Sigmoid colon (tissue), 7 donors: Measurements from ENCODE around the gene LRRC1. TPM values are rescaled to one million over a fixed set of nuclear protein-coding genes. Genes with fewer than 3 reads are reported as not detected.

Experiments used
- DNase-seq: peaks from one replicate; pipeline ENCODE4 v3.0.0-alpha.2; 2019
- H3K27ac ChIP-seq, 4 donors: fragments of 200-600 bp; sonication (generic); one replicate each; pipeline ENCODE4 v1.5.1; 2016 to 2019; ENCODE audit warnings: mild to moderate bottlenecking in 1 of 4
- H3K27me3 ChIP-seq, 3 donors: fragments of 200-600 bp; sonication (generic); one replicate each; pipeline ENCODE4 v1.5.1; 2019; ENCODE audit warnings: mild to moderate bottlenecking in 1 of 3
- H3K36me3 ChIP-seq, 4 donors: fragments of 200-600 bp; sonication (generic); one replicate each; pipeline ENCODE4 v1.5.1; 2016 to 2019
- H3K4me1 ChIP-seq, 4 donors: fragments of 200-600 bp; sonication (generic); one replicate each; pipeline ENCODE4 v1.5.1; 2017 to 2019
- H3K4me3 ChIP-seq, 4 donors: fragments of 200-600 bp; sonication (generic); one replicate each; pipeline ENCODE4 v1.5.1; 2017 to 2019; ENCODE audit warnings: mild to moderate bottlenecking in 2 of 4, moderate library complexity in 1 of 4
- H3K9me3 ChIP-seq, 4 donors: fragments of 200-600 bp in 3 of 4; sonication (generic) in 3 of 4; one replicate each; pipeline versions ENCODE4 v1.5.1 to v1.6.1; 2013 to 2019
- CTCF ChIP-seq, 4 experiments: fragments of 450-650 bp in 3 of 4; fragments of 200-600 bp in 1 of 4; IDR thresholded peaks; one replicate each; pipeline ENCODE4 v1.5.1; 2016 to 2019; ENCODE audit warnings: antibody characterized with exemption in 4 of 4, mild to moderate bottlenecking in 3 of 4, moderate library complexity in 2 of 4
- EP300 ChIP-seq, 4 donors: sonication (generic); formaldehyde crosslinking; IDR thresholded peaks; one replicate each; pipeline ENCODE4 v1.6.1; 2017; ENCODE audit warnings: antibody characterized with exemption in 4 of 4
- POLR2A ChIP-seq, 2 donors: fragments of 450-650 bp; IDR thresholded peaks; one replicate each; pipeline ENCODE4 v1.6.1; 2016; ENCODE audit warnings: antibody characterized with exemption in 2 of 2, mild to moderate bottlenecking in 2 of 2, moderate library complexity in 2 of 2
- POLR2AphosphoS5 ChIP-seq, 4 donors: sonication (generic); formaldehyde crosslinking; IDR thresholded peaks; one replicate each; pipeline ENCODE4 v1.6.1; 2017; ENCODE audit warnings: antibody characterized with exemption in 4 of 4
- WGBS, 2 donors: extraction: QIAGEN DNeasy Blood & Tissue Kit; methylation state at CpG; one replicate each; pipeline ENCODE4 v1.1.7; 2013; 5-methylcytosine and 5-hydroxymethylcytosine counted together
- intact Hi-C: fragments of 100-400 bp; cut with DNase I; formaldehyde crosslinking; loops from one replicate; pipeline ENCODE4 v1.15.1; 2023
- polyA plus RNA-seq, 3 donors: library from polyadenylated mRNA; stranded (reverse); fragments of 200-250 nt; gene quantifications; one replicate each; pipeline ENCODE4 v1.2.3, GENCODE V29; 2013
- total RNA-seq, 4 donors: library from RNA; depleted of rRNA; stranded (reverse); fragments of >200 nt; gene quantifications; one replicate each; pipeline ENCODE4 v1.1.0, GENCODE V29; 2016
- donor health status: healthy with polysubstance abuse.
- donor health status: Bipolar disorder and iron deficiency.
- donor health status: healthy.

LRRC1 gene
- total and polyA plus RNA-seq, 7 donors: 20.8 to 50.4 (median 29.9) TPM

- intact Hi-C loops: no loop called here
- 84 to 91% methylated on average over 9 of the region's 9 CpGs for WGBS, 2 donors
- no peaks in the 10 kb centered on the region for H3K9me3 ChIP-seq
- no peaks in the 10 kb centered on the region for H3K27me3 ChIP-seq
- H3K36me3 ChIP-seq: no peaks in the 10 kb centered on the region
- H3K4me1 ChIP-seq: peaks cover 0 to 32% (median 7%) of the 10 kb centered on the region in 4 donors
- no peak for DNase-seq
- TF ChIP-seq POLR2AphosphoS5 (IDR thresholded peaks at IDR 0.05) (no peak), EP300 (IDR thresholded peaks at IDR 0.05) (no peak), POLR2A (IDR thresholded peaks at IDR 0.05) (no peak), CTCF (IDR thresholded peaks at IDR 0.05) (no peak)
- H3K27ac ChIP-seq: no peak overlapping the region
- no peak overlapping the region for H3K4me3 ChIP-seq
These were observed 50.7 kb downstream of the LRRC1 start for GRCh38 chr6:53845280-53846195.

GRCh38 chr6:53846250-53846649 lies 51.4 kb downstream of the LRRC1 start:
- no peaks in the 10 kb centered on the region for H3K27me3 ChIP-seq
- no peaks in the 10 kb centered on the region for H3K36me3 ChIP-seq
- intact Hi-C loops: no loop called here
- no peaks in the 10 kb centered on the region for H3K9me3 ChIP-seq
- DNase-seq: no peak
- H3K4me1 ChIP-seq: peaks cover 0 to 29% (median 7%) of the 10 kb centered on the region in 4 donors
- 87 to 97% methylated on average over 7 of the region's 7 CpGs for WGBS, 2 donors
- TF ChIP-seq CTCF (IDR thresholded peaks at IDR 0.05): no peak
- no peak for TF ChIP-seq POLR2AphosphoS5 (IDR thresholded peaks at IDR 0.05)
- TF ChIP-seq EP300 (IDR thresholded peaks at IDR 0.05): no peak
- TF ChIP-seq POLR2A (IDR thresholded peaks at IDR 0.05): no peak
- no peak overlapping the region for H3K4me3 ChIP-seq
- no peak overlapping the region for H3K27ac ChIP-seq

- Histone ChIP-seq H3K27ac (no peak overlapping the region), H3K27me3 (no peaks in the 10 kb centered on the region), H3K4me3 (no peak overlapping the region), H3K9me3 (no peaks in the 10 kb centered on the region), H3K36me3 (no peaks in the 10 kb centered on the region), H3K4me1 (peaks cover 0 to 21% (median 7%) of the 10 kb centered on the region in 4 donors)
- no peak for DNase-seq
- TF ChIP-seq POLR2A (IDR thresholded peaks at IDR 0.05) (no peak), POLR2AphosphoS5 (IDR thresholded peaks at IDR 0.05) (no peak), CTCF (IDR thresholded peaks at IDR 0.05) (no peak), EP300 (IDR thresholded peaks at IDR 0.05) (no peak)
- WGBS, 2 donors: 69 to 84% methylated on average over 4 of the region's 4 CpGs
- intact Hi-C loops: no loop called here
These were observed 53.0 kb downstream of the LRRC1 start for GRCh38 chr6:53847796-53848314.

GRCh38 chr6:53850527-53850926 lies 55.7 kb downstream of the LRRC1 start:
- Histone ChIP-seq H3K36me3 (no peaks in the 10 kb centered on the region), H3K4me1 (peaks cover 0 to 25% (median 14%) of the 10 kb centered on the region in 4 donors), H3K27me3 (no peaks in the 10 kb centered on the region), H3K9me3 (no peaks in the 10 kb centered on the region), H3K4me3 (no peak overlapping the region), H3K27ac (no peak overlapping the region)
- no peak for DNase-seq
- TF ChIP-seq POLR2A (IDR thresholded peaks at IDR 0.05) (no peak), EP300 (IDR thresholded peaks at IDR 0.05) (no peak), POLR2AphosphoS5 (IDR thresholded peaks at IDR 0.05) (no peak), CTCF (IDR thresholded peaks at IDR 0.05) (no peak)
- intact Hi-C loops: no loop called here
- WGBS, 2 donors: 56 to 82% methylated on average over 2 of the region's 2 CpGs
